Prostate gland (tissue), 2 donors: ENCODE results near the gene DHRS1. TPM values are rescaled to one million over a fixed set of nuclear protein-coding genes. Genes with fewer than 3 reads are reported as not detected.

Source experiments
- DNase-seq: peaks from one replicate; pipeline ENCODE4 v3.0.0-alpha.2; 2019; ENCODE audit warnings: low spot score
- H3K27ac ChIP-seq, 2 donors: fragments of 200-600 bp; sonication (generic); 2 replicates each; pipeline ENCODE4 v1.5.1; 2017 to 2019
- H3K27me3 ChIP-seq: fragments of 200-600 bp; sonication (generic); replicated peaks from 2 replicates; pipeline ENCODE4 v1.5.1; 2019; ENCODE audit not compliant: insufficient read depth
- H3K36me3 ChIP-seq, 2 donors: fragments of 200-600 bp; sonication (generic); 1 replicate in 1 of 2; 2 replicates in 1 of 2; pipeline versions ENCODE4 v1.5.1 to v1.8.1; 2017 to 2019
- H3K4me1 ChIP-seq: fragments of 200-600 bp; sonication (generic); replicated peaks from 2 replicates; pipeline ENCODE4 v1.5.1; 2019
- H3K4me3 ChIP-seq, 2 donors: fragments of 200-600 bp; sonication (generic); 2 replicates each; pipeline ENCODE4 v1.5.1; 2017 to 2019
- H3K9me3 ChIP-seq: fragments of 200-600 bp; sonication (generic); 2 replicates; pipeline ENCODE4 v1.5.1; 2017
- CTCF ChIP-seq, 4 experiments: fragments of 200-600 bp in 2 of 4; fragments of 450-650 bp in 2 of 4; sonication (generic) in 2 of 4; IDR thresholded peaks; 1 replicate in 3 of 4; 2 replicates in 1 of 4; pipeline ENCODE4 v1.5.1; 2016 to 2019; ENCODE audit warnings: antibody characterized with exemption in 4 of 4, mild to moderate bottlenecking in 2 of 4, moderate library complexity in 2 of 4
- POLR2A ChIP-seq: fragments of 450-650 bp; IDR thresholded peaks from one replicate; pipeline ENCODE4 v1.6.1; 2016; ENCODE audit warnings: antibody characterized with exemption, mild to moderate bottlenecking
- POLR2AphosphoS5 ChIP-seq: sonication (generic); formaldehyde crosslinking; IDR thresholded peaks from one replicate; pipeline ENCODE4 v1.6.1; 2017; ENCODE audit warnings: antibody characterized with exemption
- WGBS: methylation state at CpG from one replicate; pipeline ENCODE4 v1.1.5; 2018; 5-methylcytosine and 5-hydroxymethylcytosine counted together
- intact Hi-C: fragments of 100-400 bp; cut with DNase I; formaldehyde crosslinking; loops from one replicate; pipeline ENCODE4 v1.14.2; 2022
- total RNA-seq, 2 donors: library from RNA; depleted of rRNA; stranded (reverse); fragments of >200 nt; gene quantifications; one replicate each; pipeline ENCODE4 v1.1.0, GENCODE V29; 2016

Gene DHRS1
- total RNA-seq, 2 donors from 2014 or later: 16.9 to 74.0 TPM

GRCh38 chr14:24342889-24343288, 43.3 kb upstream of the DHRS1 start:
- Histone ChIP-seq H3K4me3 (no peak overlapping the region), H3K27me3 (no peaks in the 10 kb centered on the region), H3K9me3 (no peaks in the 10 kb centered on the region), H3K4me1 (no peaks in the 10 kb centered on the region), H3K36me3 (no peaks in the 10 kb centered on the region), H3K27ac (no peak overlapping the region)
- TF ChIP-seq POLR2A (no peak), CTCF (IDR thresholded peaks at IDR 0.05) (no peak), POLR2AphosphoS5 (no peak)
- 93% methylated on average over 4 of the region's 4 CpGs for WGBS
- intact Hi-C loops: no loop called here
- DNase-seq: no peak

GRCh38 chr14:24340606-24341005, 41.0 kb upstream of the DHRS1 start:
- Histone ChIP-seq H3K27me3 (peaks cover 3% of the 10 kb centered on the region), H3K9me3 (no peaks in the 10 kb centered on the region), H3K4me3 (no peak overlapping the region), H3K4me1 (no peaks in the 10 kb centered on the region), H3K36me3 (no peaks in the 10 kb centered on the region), H3K27ac (no peak overlapping the region)
- 100% methylated on average over 1 of the region's 1 CpG for WGBS
- TF ChIP-seq POLR2AphosphoS5 (no peak), POLR2A (no peak), CTCF (IDR thresholded peaks at IDR 0.05) (no peak)
- DNase-seq: no peak
- intact Hi-C loops: no loop called here

GRCh38 chr14:24339284-24340151, 39.9 kb upstream of the DHRS1 start, which contains the start of gene RIPK3:
TSS of gene RIPK3 (minus strand) at chr14:24339991. CDS start at chr14:24339826, 165 bp downstream.
- Histone ChIP-seq H3K4me3 (peak within 1 kb of the TSS; percentile 12 to 23), H3K27me3 (peaks cover 3% of the 10 kb centered on the region), H3K27ac (no peak within 1 kb of the TSS), H3K4me1 (no peaks in the 10 kb centered on the region), H3K9me3 (no peaks in the 10 kb centered on the region), H3K36me3 (no peaks in the 10 kb centered on the region)
- WGBS: 29% methylated on average over 50 of the region's 51 CpGs
- DNase-seq: no peak
- TF ChIP-seq POLR2A: no peak
- peak; percentile 26 for TF ChIP-seq POLR2AphosphoS5
- no peak for TF ChIP-seq CTCF (IDR thresholded peaks at IDR 0.05)
- intact Hi-C loops: no loop called here

- Histone ChIP-seq H3K27ac (no peak overlapping the region), H3K36me3 (no peaks in the 10 kb centered on the region), H3K4me3 (no peak overlapping the region), H3K4me1 (no peaks in the 10 kb centered on the region), H3K27me3 (peaks cover 3% of the 10 kb centered on the region), H3K9me3 (no peaks in the 10 kb centered on the region)
- 85% methylated on average over 14 of the region's 14 CpGs for WGBS
- intact Hi-C loops: no loop called here
- TF ChIP-seq POLR2AphosphoS5: no peak
- TF ChIP-seq POLR2A: no peak
- no peak for TF ChIP-seq CTCF (IDR thresholded peaks at IDR 0.05)
- DNase-seq: no peak
Measured at GRCh38 chr14:24338843-24339242, 39.3 kb upstream of the DHRS1 start.

GRCh38 chr14:24337824-24338175, 38.2 kb upstream of the DHRS1 start:
- no peak overlapping the region for H3K4me3 ChIP-seq
- 90% methylated on average over 8 of the region's 8 CpGs for WGBS
- no peak overlapping the region for H3K27ac ChIP-seq
- no peak for DNase-seq
- H3K36me3 ChIP-seq: no peaks in the 10 kb centered on the region
- TF ChIP-seq CTCF (IDR thresholded peaks at IDR 0.05) (no peak), POLR2AphosphoS5 (no peak)
- H3K9me3 ChIP-seq: no peaks in the 10 kb centered on the region
- H3K4me1 ChIP-seq: no peaks in the 10 kb centered on the region
- H3K27me3 ChIP-seq: peaks cover 3% of the 10 kb centered on the region
- intact Hi-C loops: no loop called here
